GM15510 (cell line): Measurements from ENCODE around the gene LCNL1.

Source experiments
- POLR2A ChIP-seq: IDR thresholded peaks from 3 replicates; pipeline ENCODE4 v1.6.1; 2011; ENCODE audit warnings: borderline replicate concordance; ENCODE audit not compliant: insufficient read length; ENCODE audit errors: extremely low read depth

Gene LCNL1

GRCh38 chr9:136972743-136973142 lies 10.1 kb upstream of the LCNL1 start:
- TF ChIP-seq POLR2A: no peak

- no peak for TF ChIP-seq POLR2A
These were observed 8.9 kb upstream of the LCNL1 start for GRCh38 chr9:136973618-136974617.

- TF ChIP-seq POLR2A: no peak
These were observed 7.8 kb upstream of the LCNL1 start for GRCh38 chr9:136974817-136975535.

- TF ChIP-seq POLR2A: no peak
These were observed 7.1 kb upstream of the LCNL1 start for GRCh38 chr9:136975644-136976043.

- TF ChIP-seq POLR2A: no peak
These were observed 5.6 kb upstream of the LCNL1 start, which contains the start of gene PTGDS for GRCh38 chr9:136977223-136977622. Gene PTGDS (plus strand): TSS chr9:136977504. CDS start chr9:136977579, 75 bp downstream.

DNA sequence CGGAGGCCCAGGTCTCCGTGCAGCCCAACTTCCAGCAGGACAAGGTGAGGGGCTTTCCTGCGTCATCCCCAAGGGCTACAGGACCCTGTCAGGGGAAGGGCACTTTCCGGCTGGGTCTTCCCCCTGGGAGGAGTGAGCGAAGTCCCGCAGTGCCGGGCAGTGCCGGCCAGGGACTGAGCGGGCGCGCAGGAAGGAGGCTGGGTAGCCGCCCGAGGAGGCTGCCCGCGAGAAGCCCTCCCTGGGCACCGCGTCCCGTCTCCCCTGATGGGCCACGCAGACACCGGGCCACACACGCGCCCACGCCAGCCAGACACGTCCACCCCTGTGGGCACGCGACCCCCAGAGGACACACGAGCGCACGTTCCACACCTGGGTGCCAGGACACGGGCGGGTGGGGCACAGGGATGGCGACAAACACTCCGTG lies 5.1 kb upstream of the LCNL1 start:
- TF ChIP-seq POLR2A: no peak

DNA sequence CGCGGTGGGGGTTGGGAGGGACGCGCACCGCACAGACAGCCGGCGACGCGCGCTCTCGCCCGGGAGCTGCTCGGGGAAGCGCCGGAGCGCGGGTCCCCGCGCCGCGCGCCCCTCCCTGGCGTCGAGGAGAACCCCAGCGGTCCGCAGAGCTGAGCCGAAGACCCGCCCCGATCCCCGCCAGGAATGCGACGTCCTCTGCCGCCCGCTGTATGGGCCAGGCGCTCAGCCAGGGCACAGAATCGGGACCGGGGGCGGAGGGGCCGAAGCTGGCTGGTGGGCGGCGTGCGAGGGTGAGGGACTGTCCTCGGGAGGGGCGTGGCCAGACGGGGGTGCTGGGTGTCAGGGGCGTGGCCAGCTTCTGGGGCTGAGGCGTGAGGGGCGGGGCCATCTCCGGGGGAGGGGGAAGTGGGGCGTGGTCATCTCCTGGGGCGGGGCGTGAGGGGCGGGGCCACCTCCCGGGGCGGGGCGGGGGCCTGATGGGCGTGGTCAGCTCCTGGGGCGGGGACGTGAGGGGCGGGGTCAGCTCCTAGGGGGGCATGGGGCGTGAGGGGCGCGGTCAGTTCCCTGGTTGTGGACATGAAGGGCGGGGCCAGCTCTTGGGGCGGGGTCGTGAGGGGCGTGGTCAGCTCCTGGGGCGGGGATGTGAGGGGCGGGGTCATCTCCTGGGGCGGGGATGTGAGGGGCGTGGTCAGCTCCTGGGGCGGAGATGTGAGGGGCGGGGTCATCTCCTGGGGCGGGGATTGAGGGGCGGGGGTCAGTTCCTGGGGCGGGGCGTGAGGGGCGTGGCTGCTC lies 4.5 kb upstream of the LCNL1 start:
- TF ChIP-seq POLR2A: no peak

GRCh38 chr9:136978865-136979544 lies 3.8 kb upstream of the LCNL1 start:
- no peak for TF ChIP-seq POLR2A

DNA sequence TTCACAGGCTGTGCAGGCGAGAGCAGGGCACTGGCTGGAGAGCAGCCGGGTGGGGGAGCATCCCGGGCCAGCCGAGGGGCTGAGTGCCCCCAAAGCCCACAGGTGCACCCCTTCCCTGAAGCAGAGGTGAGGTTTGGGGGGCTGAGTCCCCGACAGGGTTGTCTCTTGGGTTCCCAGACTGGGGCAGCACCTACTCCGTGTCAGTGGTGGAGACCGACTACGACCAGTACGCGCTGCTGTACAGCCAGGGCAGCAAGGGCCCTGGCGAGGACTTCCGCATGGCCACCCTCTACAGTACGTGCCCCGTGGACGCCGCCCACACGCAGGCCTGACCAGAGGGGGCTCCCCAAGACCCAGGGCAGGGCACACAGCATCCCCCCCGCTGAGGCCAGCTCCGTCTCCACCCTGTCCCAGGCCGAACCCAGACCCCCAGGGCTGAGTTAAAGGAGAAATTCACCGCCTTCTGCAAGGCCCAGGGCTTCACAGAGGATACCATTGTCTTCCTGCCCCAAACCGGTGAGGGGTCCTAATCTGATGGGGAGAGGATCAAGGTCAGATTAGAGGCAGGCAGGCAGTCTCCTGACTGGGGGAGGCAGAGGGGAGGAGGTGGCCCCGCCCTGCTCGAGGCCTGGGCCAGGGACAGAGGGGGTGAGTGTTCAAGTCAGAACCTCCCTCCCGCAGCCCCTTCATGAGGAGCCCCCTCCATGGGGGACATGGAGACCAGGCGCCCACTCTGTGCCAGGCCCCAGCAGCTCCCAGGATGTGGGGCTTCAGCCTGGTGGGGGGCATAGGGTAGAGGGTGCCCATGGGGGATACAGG lies 2.8 kb upstream of the LCNL1 start:
- TF ChIP-seq POLR2A: no peak

DNA sequence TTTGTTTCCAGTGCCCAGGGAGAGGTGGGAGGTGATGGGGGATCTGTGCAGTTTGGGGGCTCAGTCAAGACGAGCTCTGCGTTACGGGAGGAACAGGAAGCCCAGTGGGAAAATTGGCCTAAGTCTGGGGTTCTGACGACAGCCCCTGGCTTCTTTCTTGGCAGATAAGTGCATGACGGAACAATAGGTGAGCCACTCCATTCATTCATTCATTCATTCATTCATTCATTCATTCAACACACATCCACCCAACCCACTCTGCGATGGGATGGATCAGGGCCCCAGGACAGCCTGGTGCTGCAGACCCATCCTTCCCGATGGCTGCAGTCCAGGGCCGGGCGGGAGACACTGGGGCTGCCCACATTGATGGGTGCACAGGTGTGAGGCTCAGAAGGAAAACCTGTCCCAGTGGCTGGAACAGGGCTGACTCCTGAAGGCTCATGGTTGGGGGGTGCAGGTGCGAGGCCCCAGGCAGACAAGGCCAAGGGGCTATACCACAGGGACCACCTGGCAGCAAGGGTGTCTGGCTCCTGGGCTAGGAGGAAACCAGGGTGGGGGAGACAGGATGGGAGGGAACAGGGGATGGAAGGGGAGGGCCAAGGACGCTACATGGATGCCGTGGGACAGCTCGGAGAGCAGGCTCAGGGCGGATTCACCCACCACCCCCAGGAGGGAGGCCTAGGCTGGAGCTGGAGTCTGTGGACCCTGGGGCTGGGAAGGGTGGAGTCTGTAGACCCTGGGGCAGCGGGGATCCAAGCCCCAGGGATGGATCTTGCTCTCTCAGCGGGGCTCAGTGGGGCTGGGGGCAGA lies 1.9 kb upstream of the LCNL1 start:
- TF ChIP-seq POLR2A: no peak

- no peak for TF ChIP-seq POLR2A
These were observed 1.1 kb upstream of the LCNL1 start for GRCh38 chr9:136981588-136982231.

DNA sequence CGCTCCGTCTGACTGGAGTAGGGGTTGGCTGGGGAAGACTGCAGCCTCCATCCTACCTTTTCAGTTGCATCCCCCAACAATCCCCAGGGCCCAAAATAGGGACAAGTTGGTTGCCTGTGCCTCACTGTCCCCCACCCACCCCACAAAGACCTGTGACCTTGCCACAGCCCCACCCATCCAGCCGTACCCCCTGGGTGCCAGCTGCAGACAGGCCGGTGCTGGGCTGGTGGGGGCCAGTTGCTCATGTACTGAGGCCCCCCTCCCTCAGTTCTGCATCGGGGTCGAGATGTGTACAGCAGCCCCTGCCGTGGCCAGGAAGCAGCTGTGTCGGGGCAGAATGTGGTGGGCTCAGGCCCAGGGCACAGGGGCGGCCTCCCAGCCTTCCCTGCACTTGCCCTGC lies 374 bp downstream of the LCNL1 start:
- no peak for TF ChIP-seq POLR2A
